GM12872 (cell line): ENCODE measurements around the gene PTGER2.

Experiments
- CTCF ChIP-seq: IDR thresholded peaks from 3 replicates; pipeline ENCODE4 v1.5.1; 2011; ENCODE audit warnings: low read depth, mild to moderate bottlenecking, low read length, moderate library complexity; ENCODE audit not compliant: insufficient read depth

Gene PTGER2

GRCh38 chr14:52342849-52343596 lies 28.9 kb downstream of the PTGER2 start:
- TF ChIP-seq CTCF, result no peak

GRCh38 chr14:52346778-52347177 lies 32.7 kb downstream of the PTGER2 start:
- TF ChIP-seq CTCF, result no peak

- no peak for TF ChIP-seq CTCF
Measured at GRCh38 chr14:52348279-52348678, 34.2 kb downstream of the PTGER2 start.

- TF ChIP-seq CTCF, result no peak
Measured at GRCh38 chr14:52348776-52349175, 34.7 kb downstream of the PTGER2 start.

GRCh38 chr14:52349731-52350130 lies 35.6 kb downstream of the PTGER2 start:
- TF ChIP-seq CTCF, result no peak

GRCh38 chr14:52350445-52350844 lies 36.3 kb downstream of the PTGER2 start:
- TF ChIP-seq CTCF, result no peak

GRCh38 chr14:52351233-52352060 lies 37.3 kb downstream of the PTGER2 start:
- no peak for TF ChIP-seq CTCF
